GM19239 (cell line): ENCODE results near the gene ICAM1.
A peak's percentile ranks its signal among the peaks of the same experiment; 100 is the strongest.

Source experiments
- DNase-seq: peaks from one replicate; pipeline ENCODE4 v3.0.0; 2011; ENCODE audit warnings: low spot score; ENCODE audit not compliant: insufficient read length
- FAIRE-seq: peaks from 2 replicates; lab custom pipeline; 2011; peaks lifted over from hg19 to GRCh38; lab: Jason Lieb, UNC

The ICAM1 gene

GRCh38 chr19:10291554-10292205, 20.8 kb downstream of the ICAM1 start:
- FAIRE-seq (no peak), DNase-seq (no peak)

- peak; percentile 81 for FAIRE-seq
- peak; percentile 70 for DNase-seq
Observed at GRCh38 chr19:10292206-10292788, 21.4 kb downstream of the ICAM1 start.

GRCh38 chr19:10292789-10293636, 22.1 kb downstream of the ICAM1 start:
- DNase-seq (no peak), FAIRE-seq (no peak)

- FAIRE-seq, result no peak
- DNase-seq, result no peak
Observed at GRCh38 chr19:10293637-10294367, 22.9 kb downstream of the ICAM1 start.

- no peak for DNase-seq
- FAIRE-seq, result no peak
Observed at GRCh38 chr19:10294368-10294697, 23.4 kb downstream of the ICAM1 start.

- FAIRE-seq (peak; percentile 83), DNase-seq (peak; percentile 96)
Observed at GRCh38 chr19:10295305-10295846, 24.5 kb downstream of the ICAM1 start.

- DNase-seq (no peak), FAIRE-seq (no peak)
Observed at GRCh38 chr19:10295847-10296591, 25.1 kb downstream of the ICAM1 start.

- FAIRE-seq (no peak), DNase-seq (no peak)
Observed at GRCh38 chr19:10299545-10300458, 28.9 kb downstream of the ICAM1 start.

GRCh38 chr19:10305139-10305806, 34.4 kb downstream of the ICAM1 start:
- DNase-seq (no peak), FAIRE-seq (no peak)

GRCh38 chr19:10306327-10306726, 35.4 kb downstream of the ICAM1 start:
- DNase-seq (no peak), FAIRE-seq (no peak)

- no peak for FAIRE-seq
Observed at GRCh38 chr19:10309423-10309822, 38.5 kb downstream of the ICAM1 start, which contains the start of gene ZGLP1. Gene ZGLP1, minus strand, starts transcription at chr19:10309815.

GRCh38 chr19:10315335-10316214, 44.7 kb downstream of the ICAM1 start, which contains the start of gene FDX2:
Gene FDX2, minus strand, starts transcription at chr19:10316015. Its CDS starts 19 bp downstream, at chr19:10315996.
- DNase-seq, result peak; percentile 97
- FAIRE-seq, result peak; percentile 97

More at GRCh38 chr19:10309423-10309822, 38.5 kb downstream of the ICAM1 start, which contains the start of gene ZGLP1:
- DNase-seq, result no peak

GRCh38 chr19:10316229-10317044, 45.5 kb downstream of the ICAM1 start:
- DNase-seq, result no peak
- FAIRE-seq, result no peak

- FAIRE-seq (no peak), DNase-seq (no peak)
Observed at GRCh38 chr19:10317045-10317856, 46.3 kb downstream of the ICAM1 start.

- no peak for FAIRE-seq
- no peak for DNase-seq
Observed at GRCh38 chr19:10317857-10318462, 47.0 kb downstream of the ICAM1 start.
